HEK293 (cell line): Measurements from ENCODE around the gene HPCAL1.

Experiments
- YY1 ChIP-seq: fragments of 450-650 bp; formaldehyde crosslinking; IDR thresholded peaks from 2 replicates; pipeline ENCODE4 v1.5.1; 2018; ENCODE audit warnings: missing biosample characterization, missing genetic modification characterization
- ZNF138 ChIP-seq: fragments of 450-650 bp; formaldehyde crosslinking; IDR thresholded peaks from 2 replicates; pipeline ENCODE4 v1.5.1; 2016; ENCODE audit warnings: missing biosample characterization, missing genetic modification characterization, borderline replicate concordance
- ZNF423 ChIP-seq: fragments of 450-650 bp; formaldehyde crosslinking; IDR thresholded peaks from 2 replicates; pipeline ENCODE4 v1.5.1; 2016; ENCODE audit warnings: missing biosample characterization, missing genetic modification characterization
- ZNF514 ChIP-seq: fragments of 450-650 bp; formaldehyde crosslinking; IDR thresholded peaks from 2 replicates; pipeline ENCODE4 v1.5.1; 2016; ENCODE audit warnings: missing biosample characterization, missing genetic modification characterization
- TF ChIP-seq, protein P1 (sequence below): fragments of 450-650 bp; formaldehyde crosslinking; IDR thresholded peaks from 2 replicates; pipeline ENCODE4 v1.5.1; 2016; ENCODE audit warnings: missing biosample characterization, missing genetic modification characterization
- TF ChIP-seq, protein P2 (sequence below): fragments of 450-650 bp; formaldehyde crosslinking; IDR thresholded peaks from 2 replicates; pipeline ENCODE4 v1.5.1; 2016; ENCODE audit warnings: missing biosample characterization, missing genetic modification characterization

DNA sequence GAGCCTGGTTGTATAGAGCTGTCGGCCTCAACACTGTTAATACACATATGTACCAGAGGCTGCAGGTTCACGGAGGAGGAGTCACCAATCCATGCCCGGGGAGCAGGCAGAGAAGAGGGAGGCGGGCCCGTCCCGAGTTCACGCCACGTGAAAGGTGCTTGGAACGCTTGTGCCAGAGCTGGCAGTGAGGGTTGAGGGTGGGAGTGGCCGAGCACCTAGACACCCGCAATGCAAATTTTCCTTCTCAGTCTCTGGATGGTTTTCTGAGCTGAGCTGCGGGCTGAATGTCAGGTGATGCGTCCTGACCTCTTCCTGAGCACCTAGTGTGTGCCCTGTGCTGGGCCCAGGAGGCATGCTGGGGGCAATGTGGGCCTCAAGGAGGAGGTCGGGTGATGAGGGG, 93.2 kb downstream of the HPCAL1 start:
- TF ChIP-seq ZNF514 (tag by site-specific recombination) (no peak), ZNF423 (tag by site-specific recombination) (no peak), ZNF138 (tag by site-specific recombination) (no peak), YY1 (no peak)
- TF ChIP-seq, protein P1, sequence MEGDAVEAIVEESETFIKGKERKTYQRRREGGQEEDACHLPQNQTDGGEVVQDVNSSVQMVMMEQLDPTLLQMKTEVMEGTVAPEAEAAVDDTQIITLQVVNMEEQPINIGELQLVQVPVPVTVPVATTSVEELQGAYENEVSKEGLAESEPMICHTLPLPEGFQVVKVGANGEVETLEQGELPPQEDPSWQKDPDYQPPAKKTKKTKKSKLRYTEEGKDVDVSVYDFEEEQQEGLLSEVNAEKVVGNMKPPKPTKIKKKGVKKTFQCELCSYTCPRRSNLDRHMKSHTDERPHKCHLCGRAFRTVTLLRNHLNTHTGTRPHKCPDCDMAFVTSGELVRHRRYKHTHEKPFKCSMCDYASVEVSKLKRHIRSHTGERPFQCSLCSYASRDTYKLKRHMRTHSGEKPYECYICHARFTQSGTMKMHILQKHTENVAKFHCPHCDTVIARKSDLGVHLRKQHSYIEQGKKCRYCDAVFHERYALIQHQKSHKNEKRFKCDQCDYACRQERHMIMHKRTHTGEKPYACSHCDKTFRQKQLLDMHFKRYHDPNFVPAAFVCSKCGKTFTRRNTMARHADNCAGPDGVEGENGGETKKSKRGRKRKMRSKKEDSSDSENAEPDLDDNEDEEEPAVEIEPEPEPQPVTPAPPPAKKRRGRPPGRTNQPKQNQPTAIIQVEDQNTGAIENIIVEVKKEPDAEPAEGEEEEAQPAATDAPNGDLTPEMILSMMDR (tag by site-specific recombination) = no peak
- TF ChIP-seq, protein P2, sequence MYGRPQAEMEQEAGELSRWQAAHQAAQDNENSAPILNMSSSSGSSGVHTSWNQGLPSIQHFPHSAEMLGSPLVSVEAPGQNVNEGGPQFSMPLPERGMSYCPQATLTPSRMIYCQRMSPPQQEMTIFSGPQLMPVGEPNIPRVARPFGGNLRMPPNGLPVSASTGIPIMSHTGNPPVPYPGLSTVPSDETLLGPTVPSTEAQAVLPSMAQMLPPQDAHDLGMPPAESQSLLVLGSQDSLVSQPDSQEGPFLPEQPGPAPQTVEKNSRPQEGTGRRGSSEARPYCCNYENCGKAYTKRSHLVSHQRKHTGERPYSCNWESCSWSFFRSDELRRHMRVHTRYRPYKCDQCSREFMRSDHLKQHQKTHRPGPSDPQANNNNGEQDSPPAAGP = no peak
